Panc1 (cell line): Measurements from ENCODE around the gene PLCH1. TPM values are rescaled to one million over a fixed set of nuclear protein-coding genes. Genes with fewer than 3 reads are reported as not detected.

Experiments used
- ATAC-seq: fragments of 200-7000 bp; cut with Tn5 transposase; 2 replicates; pipeline ENCODE4 v1.9.1; 2020; ENCODE audit warnings: mild to moderate bottlenecking, moderate library complexity
- BruUV-seq: library from RNA; stranded (reverse); fragments of 400-500 nt; replicated peaks from 2 replicates; lab custom pipeline; 2021; lab: Mats Ljungman, UMichigan
- CTCF ChIA-PET: fragments of 300-600 bp; sonication (Branson Sonifier 250); formaldehyde crosslinking; loops from one replicate; lab custom pipeline; 2022; ENCODE audit warnings: antibody characterized with exemption; lab: Charles Lee
- POLR2A ChIA-PET: fragments of 300-600 bp; sonication (Branson Sonifier 250); formaldehyde crosslinking; loops from one replicate; lab custom pipeline; 2022; ENCODE audit warnings: antibody characterized with exemption; lab: Charles Lee
- DNase-seq: peaks from one replicate; pipeline ENCODE4 v3.0.0-alpha.2; 2010; ENCODE audit warnings: low read depth, low spot score
- H3K27ac ChIP-seq: 2 replicates; pipeline ENCODE4 v1.5.1; 2011; ENCODE audit warnings: mild to moderate bottlenecking, low read length, inconsistent platforms
- H3K27me3 ChIP-seq: fragments of 200-500 bp; sonication (Bioruptor generic); 2 replicates; pipeline ENCODE4 v1.6.0; 2014; ENCODE audit warnings: low read length, inconsistent platforms; ENCODE audit not compliant: control insufficient read depth, insufficient read depth
- H3K36me3 ChIP-seq: fragments of 200-500 bp; sonication (Bioruptor generic); 2 replicates; pipeline ENCODE4 v1.5.1; 2014; ENCODE audit warnings: inconsistent platforms, mild to moderate bottlenecking, low read length, moderate library complexity; ENCODE audit not compliant: control insufficient read depth, insufficient read depth
- H3K4me1 ChIP-seq: 2 replicates; pipeline ENCODE4 v1.5.1; 2011; ENCODE audit warnings: inconsistent platforms, mild to moderate bottlenecking, low read length, moderate library complexity; ENCODE audit not compliant: control insufficient read depth, insufficient read depth
- H3K4me3 ChIP-seq, 2 experiments: 2 replicates each; pipeline ENCODE4 v1.5.1; 2011 to 2012; ENCODE audit warnings: low read depth in 2 of 2, low read length in 2 of 2, mild to moderate bottlenecking in 2 of 2, inconsistent platforms in 1 of 2, moderate library complexity in 1 of 2
- H3K9me3 ChIP-seq: fragments of 200-500 bp; sonication (Bioruptor generic); 2 replicates; pipeline ENCODE4 v1.5.1; 2014; ENCODE audit warnings: low read depth, mild to moderate bottlenecking, inconsistent platforms, low read length, moderate library complexity; ENCODE audit not compliant: control insufficient read depth, insufficient read depth
- POLR2AphosphoS5 ChIP-seq: IDR thresholded peaks from 2 replicates; pipeline ENCODE4 v1.6.1; 2012; ENCODE audit warnings: mild to moderate bottlenecking, low read depth, low read length, moderate library complexity
- SIN3A ChIP-seq: IDR thresholded peaks from 2 replicates; pipeline ENCODE4 v1.6.1; 2012; ENCODE audit warnings: low read depth, mild to moderate bottlenecking, low read length, moderate library complexity, borderline replicate concordance; ENCODE audit not compliant: insufficient read depth
- TCF7L2 ChIP-seq: IDR thresholded peaks from 2 replicates; pipeline ENCODE4 v1.6.1; 2011; ENCODE audit warnings: mild to moderate bottlenecking, low read depth, low read length, inconsistent platforms
- in situ Hi-C: cut with HindIII; loops from 2 replicates; pipeline ENCODE4 v1.10.0; 2016; ENCODE audit warnings: low sequenced_read_pairs, low pct_unique_long_range_greater_than_20kb
- intact Hi-C: fragments of 100-400 bp; cut with micrococcal nuclease; formaldehyde crosslinking; loops from one replicate; pipeline ENCODE4 v1.10.0; 2022; ENCODE audit not compliant: unreplicated experiment
- total RNA-seq: library from RNA; stranded (reverse); gene quantifications from one replicate; pipeline ENCODE4 v1.2.1, GENCODE V29; 2021; ENCODE audit not compliant: unreplicated experiment
- TF ChIP-seq, protein P1 (sequence below): fragments of 450-650 bp; IDR thresholded peaks from 2 replicates; pipeline ENCODE4 v1.5.1; 2017; ENCODE audit warnings: mild to moderate bottlenecking
- TF ChIP-seq, protein P2 (sequence below), 2 experiments: IDR thresholded peaks; 2 replicates each; pipeline ENCODE4 v1.6.1; 2011 to 2012; ENCODE audit warnings: low read depth in 2 of 2, control low read depth in 1 of 2, low read length in 1 of 2, mild to moderate bottlenecking in 1 of 2, moderate library complexity in 1 of 2; ENCODE audit not compliant: insufficient read depth in 1 of 2

The PLCH1 gene
- total RNA-seq, 1 experiment from 2014 or later = 0.03 TPM

DNA sequence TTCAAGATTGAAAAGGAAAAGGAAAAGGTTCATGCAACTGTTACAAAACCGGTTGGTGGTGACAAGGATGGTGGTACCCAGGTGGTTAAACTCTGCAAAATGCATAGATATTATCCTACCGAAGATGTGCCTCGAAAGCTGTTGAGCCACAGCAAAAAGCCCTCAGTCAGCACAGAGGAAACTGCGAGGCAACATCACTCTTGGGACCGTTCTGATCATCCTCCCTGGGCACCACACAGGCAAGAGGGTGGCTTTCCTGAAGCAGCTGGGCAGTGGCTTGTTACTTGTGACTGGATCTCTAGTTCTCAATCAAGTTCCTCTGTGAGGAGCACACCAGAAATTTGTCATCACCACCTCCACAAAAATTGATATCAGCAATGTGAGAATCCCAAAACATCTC is 86.9 kb downstream of the PLCH1 start:
- H3K9me3 ChIP-seq = no peaks in the 10 kb centered on the region
- no peaks in the 10 kb centered on the region for H3K36me3 ChIP-seq
- POLR2A ChIA-PET = no interaction called here
- H3K4me3 ChIP-seq = no peak overlapping the region
- no peak for TF ChIP-seq SIN3A
- TF ChIP-seq, protein P1, sequence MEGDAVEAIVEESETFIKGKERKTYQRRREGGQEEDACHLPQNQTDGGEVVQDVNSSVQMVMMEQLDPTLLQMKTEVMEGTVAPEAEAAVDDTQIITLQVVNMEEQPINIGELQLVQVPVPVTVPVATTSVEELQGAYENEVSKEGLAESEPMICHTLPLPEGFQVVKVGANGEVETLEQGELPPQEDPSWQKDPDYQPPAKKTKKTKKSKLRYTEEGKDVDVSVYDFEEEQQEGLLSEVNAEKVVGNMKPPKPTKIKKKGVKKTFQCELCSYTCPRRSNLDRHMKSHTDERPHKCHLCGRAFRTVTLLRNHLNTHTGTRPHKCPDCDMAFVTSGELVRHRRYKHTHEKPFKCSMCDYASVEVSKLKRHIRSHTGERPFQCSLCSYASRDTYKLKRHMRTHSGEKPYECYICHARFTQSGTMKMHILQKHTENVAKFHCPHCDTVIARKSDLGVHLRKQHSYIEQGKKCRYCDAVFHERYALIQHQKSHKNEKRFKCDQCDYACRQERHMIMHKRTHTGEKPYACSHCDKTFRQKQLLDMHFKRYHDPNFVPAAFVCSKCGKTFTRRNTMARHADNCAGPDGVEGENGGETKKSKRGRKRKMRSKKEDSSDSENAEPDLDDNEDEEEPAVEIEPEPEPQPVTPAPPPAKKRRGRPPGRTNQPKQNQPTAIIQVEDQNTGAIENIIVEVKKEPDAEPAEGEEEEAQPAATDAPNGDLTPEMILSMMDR = no peak
- TF ChIP-seq, protein P2, sequence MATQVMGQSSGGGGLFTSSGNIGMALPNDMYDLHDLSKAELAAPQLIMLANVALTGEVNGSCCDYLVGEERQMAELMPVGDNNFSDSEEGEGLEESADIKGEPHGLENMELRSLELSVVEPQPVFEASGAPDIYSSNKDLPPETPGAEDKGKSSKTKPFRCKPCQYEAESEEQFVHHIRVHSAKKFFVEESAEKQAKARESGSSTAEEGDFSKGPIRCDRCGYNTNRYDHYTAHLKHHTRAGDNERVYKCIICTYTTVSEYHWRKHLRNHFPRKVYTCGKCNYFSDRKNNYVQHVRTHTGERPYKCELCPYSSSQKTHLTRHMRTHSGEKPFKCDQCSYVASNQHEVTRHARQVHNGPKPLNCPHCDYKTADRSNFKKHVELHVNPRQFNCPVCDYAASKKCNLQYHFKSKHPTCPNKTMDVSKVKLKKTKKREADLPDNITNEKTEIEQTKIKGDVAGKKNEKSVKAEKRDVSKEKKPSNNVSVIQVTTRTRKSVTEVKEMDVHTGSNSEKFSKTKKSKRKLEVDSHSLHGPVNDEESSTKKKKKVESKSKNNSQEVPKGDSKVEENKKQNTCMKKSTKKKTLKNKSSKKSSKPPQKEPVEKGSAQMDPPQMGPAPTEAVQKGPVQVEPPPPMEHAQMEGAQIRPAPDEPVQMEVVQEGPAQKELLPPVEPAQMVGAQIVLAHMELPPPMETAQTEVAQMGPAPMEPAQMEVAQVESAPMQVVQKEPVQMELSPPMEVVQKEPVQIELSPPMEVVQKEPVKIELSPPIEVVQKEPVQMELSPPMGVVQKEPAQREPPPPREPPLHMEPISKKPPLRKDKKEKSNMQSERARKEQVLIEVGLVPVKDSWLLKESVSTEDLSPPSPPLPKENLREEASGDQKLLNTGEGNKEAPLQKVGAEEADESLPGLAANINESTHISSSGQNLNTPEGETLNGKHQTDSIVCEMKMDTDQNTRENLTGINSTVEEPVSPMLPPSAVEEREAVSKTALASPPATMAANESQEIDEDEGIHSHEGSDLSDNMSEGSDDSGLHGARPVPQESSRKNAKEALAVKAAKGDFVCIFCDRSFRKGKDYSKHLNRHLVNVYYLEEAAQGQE (IDR thresholded peaks at IDR 0.05; ENCODE audit: insufficient read depth in 1 of 2, low read depth in 2 of 2, low read length in 1 of 2) = no peak
- no peak for TF ChIP-seq TCF7L2
- no peak for TF ChIP-seq POLR2AphosphoS5
- no peaks in the 10 kb centered on the region for H3K4me1 ChIP-seq
- intact Hi-C loops = no loop called here
- CTCF ChIA-PET = no interaction called here
- no peak for DNase-seq
- in situ Hi-C loops = no loop called here
- BruUV-seq = no TSS peak
- ATAC-seq = no peak; the same call in 1 of the 2 replicates
- H3K27ac ChIP-seq = no peak overlapping the region
- no peaks in the 10 kb centered on the region for H3K27me3 ChIP-seq

DNA sequence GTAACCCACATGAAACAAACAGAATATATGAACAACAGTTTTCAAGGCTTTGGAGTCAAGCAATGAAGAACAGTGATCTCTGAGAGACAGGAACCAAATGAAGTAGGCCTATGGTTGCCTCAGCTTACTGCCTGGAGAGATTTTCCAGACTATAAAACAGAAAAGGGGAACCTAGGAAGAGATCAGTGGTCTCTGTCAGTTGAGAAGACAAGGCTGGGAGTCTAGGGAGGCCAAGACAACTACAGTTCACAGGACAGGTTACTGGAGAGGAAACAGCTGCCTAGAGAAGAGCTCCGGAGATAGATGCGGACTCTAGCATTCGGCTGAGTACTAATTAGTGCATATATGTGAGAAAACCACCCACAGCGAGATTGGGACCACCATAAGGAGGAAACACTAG is 87.7 kb downstream of the PLCH1 start:
- POLR2A ChIA-PET = no interaction called here
- Histone ChIP-seq H3K4me1 (no peaks in the 10 kb centered on the region), H3K27me3 (no peaks in the 10 kb centered on the region)

More for the DNA sequence above, 87.7 kb downstream of the PLCH1 start:
- intact Hi-C loops (no loop called here), in situ Hi-C loops (no loop called here)
- CTCF ChIA-PET = no interaction called here
- no peak overlapping the region for H3K4me3 ChIP-seq
- no peaks in the 10 kb centered on the region for H3K36me3 ChIP-seq
- H3K9me3 ChIP-seq = no peaks in the 10 kb centered on the region
- TF ChIP-seq, protein P1 = no peak
- TF ChIP-seq TCF7L2 = no peak
- no peak for TF ChIP-seq SIN3A
- TF ChIP-seq, protein P2 (IDR thresholded peaks at IDR 0.05; ENCODE audit: insufficient read depth in 1 of 2, low read depth in 2 of 2, low read length in 1 of 2) = no peak
- no peak for TF ChIP-seq POLR2AphosphoS5
- no TSS peak for BruUV-seq
- no peak overlapping the region for H3K27ac ChIP-seq
- DNase-seq = no peak
- ATAC-seq = no peak
